Heart left ventricle (tissue), 13 donors: Measurements from ENCODE around the gene EP400.

Experiments used
- POLR2A ChIP-seq, 2 donors: fragments of 450-650 bp; IDR thresholded peaks; one replicate each; pipeline ENCODE4 v1.6.1; 2017; ENCODE audit warnings: antibody characterized with exemption in 2 of 2, mild to moderate bottlenecking in 2 of 2, moderate library complexity in 2 of 2
- TF ChIP-seq, protein P1 (sequence below), 12 donors: fragments of 200-600 bp; sonication (generic) in 4 of 12; IDR thresholded peaks; one replicate each; pipeline versions ENCODE4 v1.5.0 to v1.8.0; 2018 to 2022; ENCODE audit warnings: antibody characterized with exemption in 12 of 12, mild to moderate bottlenecking in 5 of 12
- donor health status: ischemic (EF 13 %, LVEDD 7.1; RV severe dilation, severe dysfunction).
- donor health status: DM: no; HTN: yes; CAD: no.
- donor health status: DM: no; HTN: no; CAD: no.
- donor health status: ischemic (EF 25% LVEDD 6.9; RV normal size, moderate dysfunction).
- donor health status: ischemic (EF 25% LVEDD 5.7; RV mildly dilated, moderate dysfunction).
- donor health status: ischemic (EF 35%, LVEDD 5.7; RV mildly dilated, moderate dysfunction).
- donor health status: nonischemic (EF 11% LVEDD 7.7; RV severe dilation, severe dysfunction).
- donor health status: DM: yes; HTN: yes; CAD: no.
- donor health status: PGD.
- donor health status: ischemic (EF 29% LVEDD 5.4; RV normal size, mild dysfunction).
- donor health status: nonischemic (EF 23%, LVEDD 6.1; RV moderate dilation, normal function).

DNA sequence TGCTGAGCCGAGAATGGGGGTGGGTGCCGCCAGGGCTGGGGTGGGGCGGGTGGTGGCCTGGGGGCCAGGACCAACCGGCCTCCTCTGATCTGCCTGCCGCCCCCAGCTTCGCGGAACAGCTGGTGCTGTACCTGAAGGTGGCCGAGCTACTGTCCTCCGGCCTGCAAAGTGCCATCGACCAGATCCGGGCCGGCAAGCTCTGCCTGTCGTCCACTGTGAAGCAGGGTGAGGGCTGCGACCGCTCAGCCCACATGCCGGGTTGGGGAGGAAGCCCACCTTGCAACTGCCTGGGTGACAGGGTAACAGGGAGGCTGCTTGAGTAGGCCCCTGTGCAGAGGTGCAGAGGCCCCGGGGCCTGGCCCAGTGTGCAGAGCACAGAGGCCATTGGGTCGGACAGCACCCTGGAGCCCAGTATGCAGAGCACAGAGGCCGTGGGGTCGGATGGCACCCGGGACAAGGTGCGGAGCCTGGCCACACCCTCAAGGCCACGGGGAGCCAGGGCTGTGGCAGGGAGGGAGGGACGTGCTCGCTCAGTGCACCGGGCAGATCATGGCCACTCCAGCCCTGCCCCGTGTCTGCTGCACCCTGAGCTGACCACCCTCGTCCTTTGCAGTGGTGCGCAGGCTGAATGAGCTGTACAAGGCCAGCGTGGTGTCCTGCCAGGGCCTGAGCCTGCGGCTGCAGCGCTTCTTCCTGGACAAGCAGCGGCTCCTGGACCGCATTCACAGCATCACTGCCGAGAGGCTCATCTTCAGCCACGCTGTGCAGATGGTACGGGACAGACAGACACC is 30.2 kb upstream of the EP400 start:
- TF ChIP-seq, protein P1, sequence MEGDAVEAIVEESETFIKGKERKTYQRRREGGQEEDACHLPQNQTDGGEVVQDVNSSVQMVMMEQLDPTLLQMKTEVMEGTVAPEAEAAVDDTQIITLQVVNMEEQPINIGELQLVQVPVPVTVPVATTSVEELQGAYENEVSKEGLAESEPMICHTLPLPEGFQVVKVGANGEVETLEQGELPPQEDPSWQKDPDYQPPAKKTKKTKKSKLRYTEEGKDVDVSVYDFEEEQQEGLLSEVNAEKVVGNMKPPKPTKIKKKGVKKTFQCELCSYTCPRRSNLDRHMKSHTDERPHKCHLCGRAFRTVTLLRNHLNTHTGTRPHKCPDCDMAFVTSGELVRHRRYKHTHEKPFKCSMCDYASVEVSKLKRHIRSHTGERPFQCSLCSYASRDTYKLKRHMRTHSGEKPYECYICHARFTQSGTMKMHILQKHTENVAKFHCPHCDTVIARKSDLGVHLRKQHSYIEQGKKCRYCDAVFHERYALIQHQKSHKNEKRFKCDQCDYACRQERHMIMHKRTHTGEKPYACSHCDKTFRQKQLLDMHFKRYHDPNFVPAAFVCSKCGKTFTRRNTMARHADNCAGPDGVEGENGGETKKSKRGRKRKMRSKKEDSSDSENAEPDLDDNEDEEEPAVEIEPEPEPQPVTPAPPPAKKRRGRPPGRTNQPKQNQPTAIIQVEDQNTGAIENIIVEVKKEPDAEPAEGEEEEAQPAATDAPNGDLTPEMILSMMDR (IDR thresholded peaks at IDR 0.05), result no peak
- TF ChIP-seq POLR2A (IDR thresholded peaks at IDR 0.05), result no peak
